ENCODE results near the gene GNA14. TPM values are rescaled to one million over a fixed set of nuclear protein-coding genes. Genes with fewer than 3 reads are reported as not detected.
A peak's percentile ranks its signal among the peaks of the same experiment; 100 is the strongest.
"Not testable (repeated sequence)": the region's sequence is repeated elsewhere in the genome, so short reads cannot be mapped to it uniquely, and the experiment has no call there.

Gene GNA14
- polyA plus RNA-seq, 1 donor from 2014 or later: not detected

DNA sequence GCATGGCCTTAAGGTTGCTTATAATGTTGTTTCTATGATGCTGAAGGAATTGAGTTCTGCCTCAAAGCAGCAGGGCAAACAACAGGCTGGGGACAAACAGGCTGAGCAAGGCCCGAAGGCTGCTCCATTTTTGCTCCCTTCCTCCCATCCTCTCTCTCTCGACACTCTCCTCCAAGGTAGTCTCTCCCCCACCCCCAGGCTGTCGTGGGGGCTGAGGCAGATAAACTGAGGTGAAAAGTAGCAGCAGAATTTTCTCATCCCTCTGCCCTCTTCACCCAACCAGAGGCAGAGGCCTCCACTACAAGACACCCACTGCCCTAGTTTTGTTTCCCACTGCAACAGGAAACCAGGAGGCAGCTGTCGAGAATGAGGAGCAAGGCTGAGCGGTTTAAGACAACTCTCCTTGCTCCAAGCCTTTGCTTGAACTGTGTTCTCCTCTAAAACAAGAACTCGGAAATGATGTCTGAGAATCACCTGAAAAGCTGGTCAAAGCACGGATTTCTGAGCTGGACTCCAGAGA is 13.5 kb upstream of the GNA14 start:
- Mint-ChIP-seq H3K27ac (no peak overlapping the region), H3K27me3 (peaks cover 3% of the 10 kb centered on the region), H3K4me3 (peak overlapping the region in 1 of 4 donors; percentile 39), H3K9me3 (no peaks in the 10 kb centered on the region), H3K36me3 (peaks cover 2% of the 10 kb centered on the region), H3K4me1 (no peaks in the 10 kb centered on the region)

DNA sequence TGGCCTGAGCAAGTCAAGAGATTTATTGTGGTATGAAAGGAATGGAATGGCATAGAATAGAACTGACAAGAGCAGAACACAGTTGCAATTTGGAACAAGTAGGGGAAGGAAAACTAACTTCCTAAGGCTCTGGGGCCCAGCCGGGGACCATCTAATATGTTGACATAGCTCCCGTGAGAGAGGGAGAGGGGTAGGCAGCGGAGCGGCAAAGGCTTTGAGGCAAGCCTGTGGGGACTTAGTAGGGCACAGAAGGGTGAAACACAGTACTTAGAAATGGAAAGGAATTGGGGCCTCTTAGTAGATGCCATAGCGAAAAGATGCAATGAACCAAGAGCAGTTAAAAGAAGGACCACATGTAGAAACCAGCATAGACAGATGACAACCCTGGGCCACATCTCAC is 11.8 kb upstream of the GNA14 start:
- H3K27me3 Mint-ChIP-seq: peaks cover 10% of the 10 kb centered on the region
- H3K36me3 Mint-ChIP-seq: no peaks in the 10 kb centered on the region
- H3K9me3 Mint-ChIP-seq: no peaks in the 10 kb centered on the region
- no peak overlapping the region for H3K4me3 Mint-ChIP-seq
- no peaks in the 10 kb centered on the region for H3K4me1 Mint-ChIP-seq
- no peak overlapping the region for H3K27ac Mint-ChIP-seq

- peaks cover 0 to 2% (median 2%) of the 10 kb centered on the region in 3 donors for H3K4me1 Mint-ChIP-seq
- no peak overlapping the region for H3K27ac Mint-ChIP-seq
- peaks cover 25% of the 10 kb centered on the region for H3K27me3 Mint-ChIP-seq
- no peaks in the 10 kb centered on the region for H3K36me3 Mint-ChIP-seq
- no peak overlapping the region for H3K4me3 Mint-ChIP-seq
- H3K9me3 Mint-ChIP-seq: no peaks in the 10 kb centered on the region
These were observed 3.1 kb upstream of the GNA14 start for GRCh38 chr9:77651203-77651602.

- H3K9me3 Mint-ChIP-seq: no peaks in the 10 kb centered on the region
- peaks cover 0 to 2% (median 2%) of the 10 kb centered on the region in 3 donors for H3K4me1 Mint-ChIP-seq
- no peak overlapping the region for H3K27ac Mint-ChIP-seq
- no peaks in the 10 kb centered on the region for H3K36me3 Mint-ChIP-seq
- peaks cover 30% of the 10 kb centered on the region for H3K27me3 Mint-ChIP-seq
- no peak overlapping the region for H3K4me3 Mint-ChIP-seq
These were observed 1.1 kb upstream of the GNA14 start for GRCh38 chr9:77649109-77649812.

DNA sequence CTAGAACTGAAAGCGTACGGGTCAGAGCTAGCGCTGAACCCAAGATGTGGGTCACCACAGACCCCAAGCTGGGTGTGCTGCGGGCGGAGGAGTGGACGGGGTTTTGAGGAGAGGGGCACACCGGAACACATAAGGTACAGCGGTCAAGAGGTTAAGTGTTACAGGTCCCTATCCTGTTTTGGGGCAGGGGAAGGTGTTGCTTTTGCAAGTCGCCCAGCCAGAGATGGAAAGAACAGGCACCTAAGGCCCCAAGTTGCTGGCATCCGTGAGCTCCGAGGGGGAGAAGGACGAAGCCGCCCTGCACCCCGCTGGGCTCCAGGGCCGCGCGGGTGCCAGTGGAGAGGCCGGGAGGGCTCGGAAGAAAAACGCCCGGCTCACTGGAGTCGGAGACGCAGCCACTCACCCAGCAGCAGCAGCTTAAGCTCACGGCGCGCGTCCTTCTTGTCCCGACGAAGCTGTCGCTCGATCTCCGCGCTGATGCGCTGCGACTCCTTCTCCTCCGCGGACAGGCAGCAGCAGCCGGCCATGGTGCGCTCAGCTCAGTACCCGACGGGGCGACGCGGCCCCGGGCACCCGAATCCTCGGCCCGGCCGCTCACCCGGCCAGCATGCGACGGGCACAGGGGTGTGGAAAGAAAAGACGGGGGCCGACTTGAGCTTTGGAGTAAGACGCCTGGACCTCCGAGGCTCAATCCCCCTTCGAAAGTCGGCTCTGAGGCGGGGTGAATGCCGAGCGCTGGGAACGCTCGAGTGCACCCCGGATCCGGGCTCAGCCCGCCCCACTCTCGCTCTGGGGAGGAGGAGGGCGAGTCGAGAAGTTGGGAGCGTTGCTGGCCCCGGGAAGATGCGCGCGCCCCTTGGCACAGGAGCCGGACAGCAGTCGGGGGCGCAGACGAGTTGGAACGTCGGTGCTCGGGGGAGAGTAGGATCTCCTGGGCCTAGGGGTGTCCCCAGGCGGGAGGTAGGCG is 572 bp downstream of the GNA14 start:
- Mint-ChIP-seq H3K9me3 (peaks cover 0 to 3% (median 0%) of the 10 kb centered on the region in 3 donors), H3K4me1 (peaks cover 0 to 2% (median 2%) of the 10 kb centered on the region in 3 donors), H3K27ac (no peak overlapping the region), H3K4me3 (peak overlapping the region in 2 of 4 donors; percentile 51 to 52), H3K36me3 (no peaks in the 10 kb centered on the region), H3K27me3 (peaks cover 30% of the 10 kb centered on the region)

GRCh38 chr9:77643871-77644270 is 4.3 kb downstream of the GNA14 start:
- no peak overlapping the region for H3K4me3 Mint-ChIP-seq
- H3K27ac Mint-ChIP-seq: no peak overlapping the region
- peaks cover 26% of the 10 kb centered on the region for H3K27me3 Mint-ChIP-seq
- H3K9me3 Mint-ChIP-seq: peaks cover 0 to 3% (median 0%) of the 10 kb centered on the region in 3 donors
- no peaks in the 10 kb centered on the region for H3K36me3 Mint-ChIP-seq
- H3K4me1 Mint-ChIP-seq: peaks cover 0 to 2% (median 0%) of the 10 kb centered on the region in 3 donors

DNA sequence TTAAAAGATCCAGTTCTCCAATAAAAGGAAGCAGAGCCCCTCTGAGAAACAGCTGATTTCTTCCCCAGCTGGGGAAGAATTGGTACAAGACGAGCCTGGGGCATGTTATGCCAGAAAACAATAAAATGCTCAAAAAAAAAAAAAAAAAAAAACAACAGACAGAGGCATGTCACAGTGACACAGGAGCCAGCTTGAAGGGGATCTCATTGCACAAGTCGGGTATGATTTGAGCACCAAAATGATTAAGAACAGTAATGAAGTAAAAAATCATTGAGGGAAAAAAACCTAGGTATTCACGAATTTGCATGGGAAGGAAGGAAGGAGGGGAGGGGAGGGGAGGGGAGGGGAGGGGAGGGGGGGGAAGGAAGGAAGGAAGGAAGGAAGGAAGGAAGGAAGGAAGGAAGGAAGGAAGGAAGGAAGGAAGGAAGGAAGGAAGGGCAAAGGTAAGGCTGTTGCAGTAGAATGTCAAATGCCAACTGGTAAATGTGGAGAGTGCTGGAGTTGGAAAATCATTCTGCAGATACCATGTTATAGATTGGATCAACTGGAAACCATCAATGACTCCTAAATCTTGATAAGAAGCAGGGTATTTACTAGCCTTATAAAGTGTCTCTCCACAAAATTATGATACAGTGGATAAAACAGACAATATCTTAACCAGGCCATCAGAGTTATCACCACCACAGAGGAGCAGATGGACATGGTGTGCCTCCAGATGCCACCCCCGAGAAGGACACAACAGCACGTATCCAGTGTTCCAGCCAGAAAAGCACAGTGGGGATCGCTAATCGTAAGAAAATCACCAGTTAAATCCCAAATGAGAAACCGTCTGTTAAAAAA is 7.2 kb downstream of the GNA14 start:
- Mint-ChIP-seq H3K27ac (no peak overlapping the region), H3K4me1 (no peaks in the 10 kb centered on the region), H3K9me3 (peaks cover 0 to 3% (median 2%) of the 10 kb centered on the region in 3 donors), H3K27me3 (peaks cover 13% of the 10 kb centered on the region), H3K36me3 (no peaks in the 10 kb centered on the region), H3K4me3 (no peak overlapping the region)

GRCh38 chr9:77632652-77633051 is 15.5 kb downstream of the GNA14 start:
- Mint-ChIP-seq H3K9me3 (peaks cover 0 to 6% (median 3%) of the 10 kb centered on the region in 3 donors), H3K36me3 (no peaks in the 10 kb centered on the region), H3K27ac (no peak overlapping the region), H3K27me3 (no peaks in the 10 kb centered on the region), H3K4me3 (no peak overlapping the region), H3K4me1 (no peaks in the 10 kb centered on the region)

- H3K4me1 Mint-ChIP-seq, H3K36me3 Mint-ChIP-seq, H3K4me3 Mint-ChIP-seq, H3K27me3 Mint-ChIP-seq, H3K27ac Mint-ChIP-seq: not testable (repeated sequence)
- peaks cover 8 to 11% (median 11%) of the 10 kb centered on the region in 3 donors for H3K9me3 Mint-ChIP-seq
These were observed 19.3 kb downstream of the GNA14 start for GRCh38 chr9:77628864-77629263.

- H3K9me3 Mint-ChIP-seq: peaks cover 0 to 9% (median under 1%) of the 10 kb centered on the region in 3 donors
These were observed 31.9 kb downstream of the GNA14 start for GRCh38 chr9:77616191-77616590.

GRCh38 chr9:77614645-77615044 is 33.5 kb downstream of the GNA14 start:
- Mint-ChIP-seq H3K4me1 (no peaks in the 10 kb centered on the region), H3K9me3 (peaks cover 0 to 9% (median 0%) of the 10 kb centered on the region in 3 donors), H3K4me3 (no peak overlapping the region), H3K36me3 (no peaks in the 10 kb centered on the region), H3K27ac (no peak overlapping the region), H3K27me3 (no peaks in the 10 kb centered on the region)

More at GRCh38 chr9:77616191-77616590, 31.9 kb downstream of the GNA14 start:
- Mint-ChIP-seq H3K4me1 (no peaks in the 10 kb centered on the region), H3K27me3 (no peaks in the 10 kb centered on the region), H3K27ac (no peak overlapping the region), H3K36me3 (no peaks in the 10 kb centered on the region), H3K4me3 (no peak overlapping the region)

DNA sequence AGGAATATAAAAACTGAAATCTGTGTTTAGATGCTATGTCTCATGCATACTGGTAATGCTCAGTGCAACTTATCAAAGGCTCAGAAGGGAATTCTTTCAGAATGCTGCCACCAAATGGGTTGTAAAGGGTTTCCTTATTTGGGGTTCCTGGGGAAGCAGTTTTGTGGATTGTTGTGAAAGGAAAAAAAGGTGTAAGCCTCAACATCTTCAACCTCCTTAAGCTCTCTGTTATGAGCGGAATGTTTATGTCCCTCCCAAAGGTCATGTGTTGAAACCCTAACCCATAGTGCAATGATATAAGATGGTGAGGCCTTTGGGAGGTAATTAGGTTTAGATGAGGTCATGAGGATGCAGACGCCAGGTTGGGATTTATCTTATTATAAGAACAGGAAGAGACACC is 41.6 kb downstream of the GNA14 start:
- Mint-ChIP-seq H3K4me1 (peaks cover 0 to 1% (median 0%) of the 10 kb centered on the region in 3 donors), H3K4me3 (no peak overlapping the region), H3K36me3 (no peaks in the 10 kb centered on the region), H3K9me3 (peaks cover 0 to 2% (median 2%) of the 10 kb centered on the region in 3 donors), H3K27me3 (peaks cover 2% of the 10 kb centered on the region), H3K27ac (no peak overlapping the region)

- H3K27me3 Mint-ChIP-seq: peaks cover 2% of the 10 kb centered on the region
These were observed 42.5 kb downstream of the GNA14 start for GRCh38 chr9:77605449-77606220.

GRCh38 chr9:77604316-77604715 is 43.8 kb downstream of the GNA14 start:
- H3K4me3 Mint-ChIP-seq: no peak overlapping the region
- peaks cover 0 to 1% (median 0%) of the 10 kb centered on the region in 3 donors for H3K4me1 Mint-ChIP-seq
- H3K27ac Mint-ChIP-seq: no peak overlapping the region
- peaks cover 2% of the 10 kb centered on the region for H3K27me3 Mint-ChIP-seq
- H3K36me3 Mint-ChIP-seq: no peaks in the 10 kb centered on the region
- H3K9me3 Mint-ChIP-seq: peaks cover 0 to 2% (median 2%) of the 10 kb centered on the region in 3 donors

More at GRCh38 chr9:77605449-77606220, 42.5 kb downstream of the GNA14 start:
- Mint-ChIP-seq H3K4me3 (no peak overlapping the region), H3K9me3 (peaks cover 0 to 2% (median 2%) of the 10 kb centered on the region in 3 donors), H3K4me1 (peaks cover 0 to 1% (median 0%) of the 10 kb centered on the region in 3 donors), H3K27ac (no peak overlapping the region), H3K36me3 (no peaks in the 10 kb centered on the region)
